CMK (cell line): ENCODE data around the gene IQCH.
"Not testable (repeated sequence)": the region's sequence is repeated elsewhere in the genome, so short reads cannot be mapped to it uniquely, and the experiment has no call there.

Source experiments
- DNase-seq: peaks from one replicate; pipeline ENCODE4 v3.0.0-alpha.2; 2010; ENCODE audit warnings: low read depth

The IQCH gene

GRCh38 chr15:67246606-67247005 is 8.0 kb upstream of the IQCH start:
- DNase-seq, result not testable (repeated sequence)

- DNase-seq, result no peak
These were observed 6.5 kb upstream of the IQCH start for GRCh38 chr15:67248011-67248505.

- no peak for DNase-seq
These were observed 4.8 kb upstream of the IQCH start for GRCh38 chr15:67249830-67250229.

GRCh38 chr15:67251318-67251717 is 3.3 kb upstream of the IQCH start:
- DNase-seq, result no peak

- no peak for DNase-seq
These were observed 1.5 kb upstream of the IQCH start for GRCh38 chr15:67253101-67253500.

GRCh38 chr15:67253549-67254237 is 893 bp upstream of the IQCH start:
- DNase-seq, result no peak

- DNase-seq, result no peak
These were observed 1.5 kb downstream of the IQCH start for GRCh38 chr15:67256051-67256450.

GRCh38 chr15:67258412-67258811 is 3.8 kb downstream of the IQCH start:
- DNase-seq, result not testable (repeated sequence)

GRCh38 chr15:67259379-67259778 is 4.8 kb downstream of the IQCH start:
- no peak for DNase-seq

GRCh38 chr15:67259806-67260205 is 5.2 kb downstream of the IQCH start:
- DNase-seq, result no peak

GRCh38 chr15:67266870-67267269 is 12.3 kb downstream of the IQCH start:
- DNase-seq, result no peak

GRCh38 chr15:67267440-67267839 is 12.9 kb downstream of the IQCH start:
- no peak for DNase-seq

GRCh38 chr15:67267951-67268941 is 13.7 kb downstream of the IQCH start:
- DNase-seq, result no peak

- no peak for DNase-seq
These were observed 19.6 kb downstream of the IQCH start for GRCh38 chr15:67274236-67274635.

- DNase-seq, result no peak
These were observed 22.1 kb downstream of the IQCH start for GRCh38 chr15:67276666-67277065.

GRCh38 chr15:67280217-67280616 is 25.6 kb downstream of the IQCH start:
- DNase-seq, result no peak

- no peak for DNase-seq
These were observed 27.1 kb downstream of the IQCH start for GRCh38 chr15:67281714-67282113.

GRCh38 chr15:67285625-67286024 is 31.0 kb downstream of the IQCH start:
- DNase-seq, result not testable (repeated sequence)

GRCh38 chr15:67286400-67286799 is 31.8 kb downstream of the IQCH start:
- DNase-seq, result not testable (repeated sequence)

GRCh38 chr15:67290319-67290718 is 35.7 kb downstream of the IQCH start:
- no peak for DNase-seq

- DNase-seq, result no peak
These were observed 41.6 kb downstream of the IQCH start for GRCh38 chr15:67296188-67296587.

- no peak for DNase-seq
These were observed 42.1 kb downstream of the IQCH start for GRCh38 chr15:67296684-67297083.
